Hepatocyte (in vitro differentiated cells): Measurements from ENCODE around the gene FKBP6. TPM values are rescaled to one million over a fixed set of nuclear protein-coding genes. Genes with fewer than 3 reads are reported as not detected.
"Not testable (repeated sequence)": the region's sequence is repeated elsewhere in the genome, so short reads cannot be mapped to it uniquely, and the experiment has no call there.

Experiments used
- DNase-seq: peaks from one replicate; pipeline ENCODE4 v3.0.0-alpha.2; 2016; ENCODE audit warnings: low spot score
- H2AFZ ChIP-seq: fragments of 200-600 bp; sonication (generic); 2 replicates; pipeline ENCODE4 v1.6.0; 2016; ENCODE audit warnings: antibody characterized with exemption, mild to moderate bottlenecking
- H3K27ac ChIP-seq: fragments of 200-600 bp; sonication (generic); 2 replicates; pipeline ENCODE4 v1.5.1; 2016; ENCODE audit warnings: mild to moderate bottlenecking
- H3K27me3 ChIP-seq: fragments of 200-600 bp; sonication (generic); 2 replicates; pipeline ENCODE4 v1.6.1; 2016
- H3K36me3 ChIP-seq: fragments of 200-600 bp; sonication (generic); replicated peaks from 2 replicates; pipeline ENCODE4 v1.5.1; 2016; ENCODE audit warnings: low read depth; ENCODE audit not compliant: insufficient read depth
- H3K4me1 ChIP-seq: fragments of 200-600 bp; sonication (generic); 2 replicates; pipeline ENCODE4 v1.5.1; 2016; ENCODE audit warnings: mild to moderate bottlenecking, moderate library complexity; ENCODE audit not compliant: insufficient read depth
- H3K4me2 ChIP-seq: fragments of 200-600 bp; sonication (generic); 2 replicates; pipeline ENCODE4 v1.6.0; 2016
- H3K4me3 ChIP-seq: fragments of 200-600 bp; sonication (generic); 2 replicates; pipeline ENCODE4 v1.5.1; 2016; ENCODE audit warnings: mild to moderate bottlenecking
- H3K79me2 ChIP-seq: fragments of 200-600 bp; sonication (generic); 2 replicates; pipeline ENCODE4 v1.6.0; 2017; ENCODE audit warnings: mild to moderate bottlenecking
- H3K9me2 ChIP-seq: fragments of 200-600 bp; sonication (generic); replicated peaks from 2 replicates; pipeline ENCODE4 v1.6.0; 2017; ENCODE audit warnings: mild to moderate bottlenecking; ENCODE audit not compliant: insufficient read depth
- H3K9me3 ChIP-seq: fragments of 200-600 bp; sonication (generic); 2 replicates; pipeline ENCODE4 v1.5.1; 2016; ENCODE audit warnings: low read depth, mild to moderate bottlenecking
- H4K20me1 ChIP-seq: fragments of 200-600 bp; sonication (generic); 2 replicates; pipeline ENCODE4 v1.6.0; 2016; ENCODE audit warnings: mild to moderate bottlenecking; ENCODE audit not compliant: insufficient read depth, poor library complexity, severe bottlenecking
- EZH2 ChIP-seq: fragments of 200-600 bp; sonication (generic); IDR thresholded peaks from 2 replicates; pipeline ENCODE4 v1.6.1; 2016; ENCODE audit warnings: antibody characterized with exemption, mild to moderate bottlenecking, borderline replicate concordance
- EZH2phosphoT487 ChIP-seq: fragments of 200-600 bp; sonication (generic); IDR thresholded peaks from one replicate; pipeline ENCODE4 v1.6.1; 2018; ENCODE audit warnings: antibody characterized with exemption, mild to moderate bottlenecking, low read depth, moderate library complexity; ENCODE audit not compliant: unreplicated experiment, severe bottlenecking
- WGBS: methylation state at CpG from one replicate; pipeline ENCODE4 v1.1.6; 2016; ENCODE audit warnings: low lambda C conversion rate; ENCODE audit errors: missing lambda C conversion rate; 5-methylcytosine and 5-hydroxymethylcytosine counted together
- polyA plus RNA-seq: library from polyadenylated mRNA; unstranded; fragments of >200 nt; fragmentation: Nextera tagmentation; extraction: Ambion mirVana; gene quantifications from 2 replicates; pipeline ENCODE4 v1.2.1, GENCODE V29; 2016
- total RNA-seq: library from RNA; depleted of rRNA; stranded (reverse); fragments of >200 nt; gene quantifications from 2 replicates; pipeline ENCODE4 v1.2.3, GENCODE V29; 2014
- TF ChIP-seq, protein P1 (sequence below): fragments of 200-600 bp; sonication (generic); IDR thresholded peaks from 2 replicates; pipeline ENCODE4 v1.5.1; 2016; ENCODE audit warnings: antibody characterized with exemption, mild to moderate bottlenecking; ENCODE audit not compliant: poor library complexity

Gene FKBP6
- total and polyA plus RNA-seq, 2 experiments from 2014 or later, result 0.17 TPM; not detected in 1

GRCh38 chr7:73324081-73324845 is 3.7 kb upstream of the FKBP6 start:
- not testable (repeated sequence) for H4K20me1 ChIP-seq, H3K9me3 ChIP-seq, H3K79me2 ChIP-seq, H3K36me3 ChIP-seq, H3K9me2 ChIP-seq, H3K27me3 ChIP-seq, H3K27ac ChIP-seq, H3K4me1 ChIP-seq, H3K4me3 ChIP-seq
- peak overlapping the region; percentile 29 for H2AFZ ChIP-seq
- TF ChIP-seq, protein P1, sequence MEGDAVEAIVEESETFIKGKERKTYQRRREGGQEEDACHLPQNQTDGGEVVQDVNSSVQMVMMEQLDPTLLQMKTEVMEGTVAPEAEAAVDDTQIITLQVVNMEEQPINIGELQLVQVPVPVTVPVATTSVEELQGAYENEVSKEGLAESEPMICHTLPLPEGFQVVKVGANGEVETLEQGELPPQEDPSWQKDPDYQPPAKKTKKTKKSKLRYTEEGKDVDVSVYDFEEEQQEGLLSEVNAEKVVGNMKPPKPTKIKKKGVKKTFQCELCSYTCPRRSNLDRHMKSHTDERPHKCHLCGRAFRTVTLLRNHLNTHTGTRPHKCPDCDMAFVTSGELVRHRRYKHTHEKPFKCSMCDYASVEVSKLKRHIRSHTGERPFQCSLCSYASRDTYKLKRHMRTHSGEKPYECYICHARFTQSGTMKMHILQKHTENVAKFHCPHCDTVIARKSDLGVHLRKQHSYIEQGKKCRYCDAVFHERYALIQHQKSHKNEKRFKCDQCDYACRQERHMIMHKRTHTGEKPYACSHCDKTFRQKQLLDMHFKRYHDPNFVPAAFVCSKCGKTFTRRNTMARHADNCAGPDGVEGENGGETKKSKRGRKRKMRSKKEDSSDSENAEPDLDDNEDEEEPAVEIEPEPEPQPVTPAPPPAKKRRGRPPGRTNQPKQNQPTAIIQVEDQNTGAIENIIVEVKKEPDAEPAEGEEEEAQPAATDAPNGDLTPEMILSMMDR, result peak; percentile 59
- peak; percentile 77 for DNase-seq
- H3K4me2 ChIP-seq, result peak overlapping the region; percentile 72
- 29% methylated on average over 31 of the region's 31 CpGs for WGBS

DNA sequence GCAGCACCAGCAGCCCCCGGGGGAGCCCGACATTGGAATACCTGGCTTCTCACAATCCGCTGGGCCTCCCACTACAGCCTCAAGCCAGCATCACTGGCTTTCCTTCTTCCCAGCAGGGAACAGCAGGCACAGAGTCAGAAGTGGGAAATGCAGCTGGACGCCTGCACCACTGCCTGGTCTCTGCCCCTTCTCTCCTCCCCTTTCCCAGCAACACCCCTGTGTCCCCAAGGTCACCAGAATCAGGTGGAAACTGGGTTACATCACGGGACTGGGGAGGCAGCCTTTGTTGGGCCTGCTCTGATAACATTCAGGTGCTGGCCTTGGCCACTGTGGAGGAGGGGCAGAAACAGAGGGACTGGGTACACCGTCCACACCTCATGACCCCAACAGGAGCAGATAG is 2.5 kb upstream of the FKBP6 start:
- WGBS, result 72% methylated on average over 6 of the region's 6 CpGs
- not testable (repeated sequence) for H3K27ac ChIP-seq, H3K4me3 ChIP-seq, H3K79me2 ChIP-seq, H3K36me3 ChIP-seq, H2AFZ ChIP-seq, H4K20me1 ChIP-seq, H3K9me2 ChIP-seq, H3K27me3 ChIP-seq, H3K4me2 ChIP-seq, H3K9me3 ChIP-seq
- peaks cover 10% of the 10 kb centered on the region for H3K4me1 ChIP-seq
- DNase-seq, result peak; percentile 55

DNA sequence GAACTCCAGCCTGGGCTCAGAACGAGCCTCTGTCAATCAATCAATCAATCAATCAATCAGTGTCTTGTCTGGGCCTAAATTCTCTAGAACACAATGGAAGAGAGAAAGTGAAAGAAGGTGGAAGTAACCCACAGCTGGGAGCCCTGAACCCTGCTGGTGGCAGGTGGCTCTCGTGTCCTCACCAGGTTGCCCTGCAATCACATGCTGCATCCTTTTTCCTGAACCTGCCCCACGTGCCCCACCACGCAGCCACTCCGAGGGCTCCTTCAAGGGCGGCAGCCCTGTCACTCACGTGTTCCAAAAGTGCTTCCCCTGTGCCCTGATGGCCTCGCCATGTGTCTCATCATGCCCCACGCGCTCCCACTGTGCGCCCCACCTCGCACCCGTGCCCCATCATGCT is 512 bp upstream of the FKBP6 start:
- H3K36me3 ChIP-seq, DNase-seq, H3K27me3 ChIP-seq, H3K4me3 ChIP-seq, H3K27ac ChIP-seq, H4K20me1 ChIP-seq, H3K79me2 ChIP-seq, H3K4me2 ChIP-seq, H3K9me3 ChIP-seq, H3K9me2 ChIP-seq, H2AFZ ChIP-seq: not testable (repeated sequence)
- 93% methylated on average over 8 of the region's 13 CpGs for WGBS
- H3K4me1 ChIP-seq, result peaks cover 16% of the 10 kb centered on the region

DNA sequence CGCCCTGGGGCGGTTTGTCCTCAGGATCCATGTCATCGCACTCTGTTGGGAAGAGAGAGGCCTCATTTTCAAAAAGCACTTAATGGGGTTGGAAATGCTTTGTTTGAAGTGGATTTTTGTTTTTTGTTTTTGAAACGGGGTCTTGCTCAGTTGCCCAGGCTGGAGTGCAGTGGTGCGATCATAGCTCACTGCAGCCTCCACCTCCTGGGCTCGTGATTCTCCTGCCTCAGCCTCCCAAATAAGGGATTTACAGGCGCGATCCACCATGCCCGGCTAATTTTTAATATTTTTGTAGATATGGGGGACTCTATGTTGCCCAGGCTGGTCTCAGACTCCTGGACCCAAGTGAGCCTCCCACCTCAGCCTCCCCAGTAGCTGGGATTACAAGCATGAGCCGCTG is 735 bp downstream of the FKBP6 start:
- H2AFZ ChIP-seq, result no peak overlapping the region
- H3K4me2 ChIP-seq, result no peak overlapping the region
- no peaks in the 10 kb centered on the region for H4K20me1 ChIP-seq
- WGBS, result 96% methylated on average over 10 of the region's 10 CpGs
- H3K27ac ChIP-seq, result no peak overlapping the region
- peaks cover 15% of the 10 kb centered on the region for H3K4me1 ChIP-seq
- no peaks in the 10 kb centered on the region for H3K27me3 ChIP-seq
- TF ChIP-seq, protein P1, result no peak
- TF ChIP-seq EZH2phosphoT487 (no peak), EZH2 (no peak)
- DNase-seq, result no peak
- H3K4me3 ChIP-seq, result no peak overlapping the region
- H3K9me3 ChIP-seq, result no peaks in the 10 kb centered on the region
- no peaks in the 10 kb centered on the region for H3K9me2 ChIP-seq
- H3K36me3 ChIP-seq, result no peaks in the 10 kb centered on the region
- H3K79me2 ChIP-seq, result no peaks in the 10 kb centered on the region
